HG03354 (cell line): ENCODE measurements around the gene FNDC7.
"Not testable (repeated sequence)": the region's sequence is repeated elsewhere in the genome, so short reads cannot be mapped to it uniquely, and the experiment has no call there.

ENCODE experiments used
- ATAC-seq: cut with Tn5 transposase; IDR thresholded peaks from one replicate; pipeline ENCODE4 v1.9.1; 2021; ENCODE audit warnings: mild to moderate bottlenecking; ENCODE audit not compliant: unreplicated experiment, poor library complexity, severe bottlenecking

FNDC7 gene

GRCh38 chr1:108712606-108713150 is at the start of gene FNDC7:
TSS of gene FNDC7 (plus strand) at chr1:108712908. CDS start at chr1:108712934, 26 bp downstream.
- ATAC-seq = no peak

GRCh38 chr1:108663074-108663473 is 49.6 kb upstream of the FNDC7 start:
- ATAC-seq = no peak

GRCh38 chr1:108664481-108664880 is 48.2 kb upstream of the FNDC7 start:
- no peak for ATAC-seq

GRCh38 chr1:108665067-108665466 is 47.6 kb upstream of the FNDC7 start:
- no peak for ATAC-seq

GRCh38 chr1:108665771-108666170 is 46.9 kb upstream of the FNDC7 start:
- no peak for ATAC-seq

GRCh38 chr1:108667422-108667821 is 45.3 kb upstream of the FNDC7 start:
- ATAC-seq = not testable (repeated sequence)

GRCh38 chr1:108668777-108669176 is 43.9 kb upstream of the FNDC7 start:
- no peak for ATAC-seq

GRCh38 chr1:108669679-108670078 is 43.0 kb upstream of the FNDC7 start:
- ATAC-seq = no peak

GRCh38 chr1:108670131-108670773 is 42.5 kb upstream of the FNDC7 start:
- ATAC-seq = no peak

GRCh38 chr1:108671143-108671542 is 41.6 kb upstream of the FNDC7 start:
- ATAC-seq = no peak

- no peak for ATAC-seq
Observed at GRCh38 chr1:108678706-108679105, 34.0 kb upstream of the FNDC7 start.

- no peak for ATAC-seq
Observed at GRCh38 chr1:108679586-108680213, 33.0 kb upstream of the FNDC7 start.

- not testable (repeated sequence) for ATAC-seq
Observed at GRCh38 chr1:108681701-108682100, 31.0 kb upstream of the FNDC7 start.

- no peak for ATAC-seq
Observed at GRCh38 chr1:108685529-108685928, 27.2 kb upstream of the FNDC7 start.

- ATAC-seq = no peak
Observed at GRCh38 chr1:108686614-108687313, 25.9 kb upstream of the FNDC7 start.

- peak; percentile 9 for ATAC-seq
Observed at GRCh38 chr1:108691128-108691941, 21.4 kb upstream of the FNDC7 start.

GRCh38 chr1:108691942-108692723 is 20.6 kb upstream of the FNDC7 start, which contains the start of gene PRPF38B:
TSS of gene PRPF38B (plus strand) at chr1:108692310. CDS start at chr1:108692592, 282 bp downstream.
- peak; percentile 93 for ATAC-seq

GRCh38 chr1:108692724-108693655 is 19.7 kb upstream of the FNDC7 start:
- ATAC-seq = peak; percentile 52
